ENCODE data around the gene CEBPA. TPM values are rescaled to one million over a fixed set of nuclear protein-coding genes. Genes with fewer than 3 reads are reported as not detected.

Gene CEBPA
- total and polyA plus RNA-seq, 10 of the 15 experiments (the other 5 are each of a cell fraction or from before 2014, with no cell fraction given) = 0.04 to 0.36 (median 0.13) TPM; not detected in 4

DNA sequence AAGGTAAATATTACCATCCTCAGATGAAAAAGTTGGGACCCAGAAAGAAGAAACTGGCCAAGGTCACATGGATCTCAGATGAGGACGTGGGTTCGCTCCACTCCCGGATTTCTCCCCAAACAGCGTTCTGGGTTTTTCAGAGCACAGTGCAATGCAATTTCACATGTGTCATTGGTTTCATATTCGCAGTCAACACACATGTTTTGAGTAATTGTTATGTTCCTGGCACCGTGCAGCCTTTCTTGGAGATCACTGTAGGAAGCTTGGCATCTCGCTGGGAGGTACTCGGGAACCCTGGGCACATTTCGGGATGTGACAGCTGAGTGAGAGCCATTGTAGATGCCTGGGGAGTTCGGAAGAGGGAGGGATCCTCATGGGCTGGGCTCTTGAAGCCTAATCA, 45.0 kb upstream of the CEBPA start (continued):
- TF ChIP-seq, protein P1, sequence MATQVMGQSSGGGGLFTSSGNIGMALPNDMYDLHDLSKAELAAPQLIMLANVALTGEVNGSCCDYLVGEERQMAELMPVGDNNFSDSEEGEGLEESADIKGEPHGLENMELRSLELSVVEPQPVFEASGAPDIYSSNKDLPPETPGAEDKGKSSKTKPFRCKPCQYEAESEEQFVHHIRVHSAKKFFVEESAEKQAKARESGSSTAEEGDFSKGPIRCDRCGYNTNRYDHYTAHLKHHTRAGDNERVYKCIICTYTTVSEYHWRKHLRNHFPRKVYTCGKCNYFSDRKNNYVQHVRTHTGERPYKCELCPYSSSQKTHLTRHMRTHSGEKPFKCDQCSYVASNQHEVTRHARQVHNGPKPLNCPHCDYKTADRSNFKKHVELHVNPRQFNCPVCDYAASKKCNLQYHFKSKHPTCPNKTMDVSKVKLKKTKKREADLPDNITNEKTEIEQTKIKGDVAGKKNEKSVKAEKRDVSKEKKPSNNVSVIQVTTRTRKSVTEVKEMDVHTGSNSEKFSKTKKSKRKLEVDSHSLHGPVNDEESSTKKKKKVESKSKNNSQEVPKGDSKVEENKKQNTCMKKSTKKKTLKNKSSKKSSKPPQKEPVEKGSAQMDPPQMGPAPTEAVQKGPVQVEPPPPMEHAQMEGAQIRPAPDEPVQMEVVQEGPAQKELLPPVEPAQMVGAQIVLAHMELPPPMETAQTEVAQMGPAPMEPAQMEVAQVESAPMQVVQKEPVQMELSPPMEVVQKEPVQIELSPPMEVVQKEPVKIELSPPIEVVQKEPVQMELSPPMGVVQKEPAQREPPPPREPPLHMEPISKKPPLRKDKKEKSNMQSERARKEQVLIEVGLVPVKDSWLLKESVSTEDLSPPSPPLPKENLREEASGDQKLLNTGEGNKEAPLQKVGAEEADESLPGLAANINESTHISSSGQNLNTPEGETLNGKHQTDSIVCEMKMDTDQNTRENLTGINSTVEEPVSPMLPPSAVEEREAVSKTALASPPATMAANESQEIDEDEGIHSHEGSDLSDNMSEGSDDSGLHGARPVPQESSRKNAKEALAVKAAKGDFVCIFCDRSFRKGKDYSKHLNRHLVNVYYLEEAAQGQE (IDR thresholded peaks at IDR 0.05; ENCODE audit: low read depth, low read length) = no peak
- TF ChIP-seq TAF1 (IDR thresholded peaks at IDR 0.05; ENCODE audit: borderline replicate concordance, low read depth, low read length) = no peak
- TF ChIP-seq, protein P2, sequence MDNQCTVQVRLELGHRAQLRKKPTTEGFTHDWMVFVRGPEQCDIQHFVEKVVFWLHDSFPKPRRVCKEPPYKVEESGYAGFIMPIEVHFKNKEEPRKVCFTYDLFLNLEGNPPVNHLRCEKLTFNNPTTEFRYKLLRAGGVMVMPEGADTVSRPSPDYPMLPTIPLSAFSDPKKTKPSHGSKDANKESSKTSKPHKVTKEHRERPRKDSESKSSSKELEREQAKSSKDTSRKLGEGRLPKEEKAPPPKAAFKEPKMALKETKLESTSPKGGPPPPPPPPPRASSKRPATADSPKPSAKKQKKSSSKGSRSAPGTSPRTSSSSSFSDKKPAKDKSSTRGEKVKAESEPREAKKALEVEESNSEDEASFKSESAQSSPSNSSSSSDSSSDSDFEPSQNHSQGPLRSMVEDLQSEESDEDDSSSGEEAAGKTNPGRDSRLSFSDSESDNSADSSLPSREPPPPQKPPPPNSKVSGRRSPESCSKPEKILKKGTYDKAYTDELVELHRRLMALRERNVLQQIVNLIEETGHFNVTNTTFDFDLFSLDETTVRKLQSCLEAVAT (IDR thresholded peaks at IDR 0.05) = no peak
- no peak for TF ChIP-seq RB1 (IDR thresholded peaks at IDR 0.05; ENCODE audit: borderline replicate concordance)
- TF ChIP-seq NR2C2 (IDR thresholded peaks at IDR 0.05; ENCODE audit: borderline replicate concordance, control insufficient read depth, insufficient read length, low read depth) = no peak
- TF ChIP-seq BACH1 (IDR thresholded peaks at IDR 0.05; ENCODE audit: borderline replicate concordance) = no peak
- no peak for TF ChIP-seq TBL1XR1 (IDR thresholded peaks at IDR 0.05; ENCODE audit: low read depth, low read length)
- TF ChIP-seq, protein P3, sequence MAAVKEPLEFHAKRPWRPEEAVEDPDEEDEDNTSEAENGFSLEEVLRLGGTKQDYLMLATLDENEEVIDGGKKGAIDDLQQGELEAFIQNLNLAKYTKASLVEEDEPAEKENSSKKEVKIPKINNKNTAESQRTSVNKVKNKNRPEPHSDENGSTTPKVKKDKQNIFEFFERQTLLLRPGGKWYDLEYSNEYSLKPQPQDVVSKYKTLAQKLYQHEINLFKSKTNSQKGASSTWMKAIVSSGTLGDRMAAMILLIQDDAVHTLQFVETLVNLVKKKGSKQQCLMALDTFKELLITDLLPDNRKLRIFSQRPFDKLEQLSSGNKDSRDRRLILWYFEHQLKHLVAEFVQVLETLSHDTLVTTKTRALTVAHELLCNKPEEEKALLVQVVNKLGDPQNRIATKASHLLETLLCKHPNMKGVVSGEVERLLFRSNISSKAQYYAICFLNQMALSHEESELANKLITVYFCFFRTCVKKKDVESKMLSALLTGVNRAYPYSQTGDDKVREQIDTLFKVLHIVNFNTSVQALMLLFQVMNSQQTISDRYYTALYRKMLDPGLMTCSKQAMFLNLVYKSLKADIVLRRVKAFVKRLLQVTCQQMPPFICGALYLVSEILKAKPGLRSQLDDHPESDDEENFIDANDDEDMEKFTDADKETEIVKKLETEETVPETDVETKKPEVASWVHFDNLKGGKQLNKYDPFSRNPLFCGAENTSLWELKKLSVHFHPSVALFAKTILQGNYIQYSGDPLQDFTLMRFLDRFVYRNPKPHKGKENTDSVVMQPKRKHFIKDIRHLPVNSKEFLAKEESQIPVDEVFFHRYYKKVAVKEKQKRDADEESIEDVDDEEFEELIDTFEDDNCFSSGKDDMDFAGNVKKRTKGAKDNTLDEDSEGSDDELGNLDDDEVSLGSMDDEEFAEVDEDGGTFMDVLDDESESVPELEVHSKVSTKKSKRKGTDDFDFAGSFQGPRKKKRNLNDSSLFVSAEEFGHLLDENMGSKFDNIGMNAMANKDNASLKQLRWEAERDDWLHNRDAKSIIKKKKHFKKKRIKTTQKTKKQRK (IDR thresholded peaks at IDR 0.05; ENCODE audit: low read depth, low read length) = no peak
- TF ChIP-seq CHD2 (IDR thresholded peaks at IDR 0.05; ENCODE audit: borderline replicate concordance, low read depth, low read length) = no peak
- no peak for TF ChIP-seq YY1 (IDR thresholded peaks at IDR 0.05; ENCODE audit: low read depth, low read length)

Measured in GM12878 (cell line).